Heart right ventricle (tissue), 16 donors: Measurements from ENCODE around the gene CALU. TPM values are rescaled to one million over a fixed set of nuclear protein-coding genes. Genes with fewer than 3 reads are reported as not detected.

Experiments
- ATAC-seq, 8 donors: fragments of 200-7000 bp; cut with Tn5 transposase; one replicate each; pipeline ENCODE4 v1.9.1; 2020; ENCODE audit warnings: mild to moderate bottlenecking in 8 of 8, moderate library complexity in 8 of 8, moderate number of reproducible peaks in 1 of 8
- DNase-seq, 2 donors: peaks; one replicate each; pipeline ENCODE4 v3.0.0-alpha.2; 2020
- H3K27ac ChIP-seq, 10 donors: fragments of 200-600 bp; sonication (generic) in 2 of 10; one replicate each; pipeline versions ENCODE4 v1.5.0 to v1.8.0; 2020 to 2022; ENCODE audit warnings: mild to moderate bottlenecking in 3 of 10
- H3K27me3 ChIP-seq, 7 donors: fragments of 200-600 bp; one replicate each; pipeline ENCODE4 v1.8.0; 2021 to 2022; ENCODE audit warnings: mild to moderate bottlenecking in 2 of 7
- H3K36me3 ChIP-seq, 9 donors: fragments of 200-600 bp; sonication (generic) in 1 of 9; one replicate each; pipeline versions ENCODE4 v1.5.0 to v1.8.0; 2020 to 2022; ENCODE audit warnings: mild to moderate bottlenecking in 2 of 9
- H3K4me1 ChIP-seq, 9 donors: fragments of 200-600 bp; sonication (generic) in 1 of 9; one replicate each; pipeline versions ENCODE4 v1.5.0 to v1.8.0; 2020 to 2022; ENCODE audit warnings: mild to moderate bottlenecking in 4 of 9
- H3K4me3 ChIP-seq, 10 donors: fragments of 200-600 bp; sonication (generic) in 2 of 10; one replicate each; pipeline versions ENCODE4 v1.5.0 to v1.8.0; 2020 to 2022; ENCODE audit warnings: mild to moderate bottlenecking in 7 of 10, moderate library complexity in 2 of 10
- H3K9me3 ChIP-seq, 11 donors: fragments of 200-600 bp in 10 of 11; sonication (generic) in 2 of 11; one replicate each; pipeline versions ENCODE4 v1.5.0 to v1.8.0; 2013 to 2022; ENCODE audit warnings: mild to moderate bottlenecking in 2 of 11, control low read depth in 1 of 11, moderate library complexity in 1 of 11
- WGBS, 2 donors: extraction: QIAGEN DNeasy Blood & Tissue Kit; methylation state at CpG; one replicate each; pipeline ENCODE4 v1.1.7; 2013; ENCODE audit warnings: inconsistent platforms in 1 of 2; 5-methylcytosine and 5-hydroxymethylcytosine counted together
- intact Hi-C, 10 donors: fragments of 100-400 bp; cut with DNase I; formaldehyde crosslinking; loops; one replicate each; pipeline versions ENCODE4 v1.11.1 to v1.14.2; 2022
- polyA plus RNA-seq, 2 donors: library from polyadenylated mRNA; stranded (reverse); fragments of 200-250 nt; gene quantifications; one replicate each; pipeline ENCODE4 v1.2.3, GENCODE V29; 2013
- total RNA-seq, 10 donors: library from RNA; stranded (reverse); fragmentation: NEBNext Ultra II Directional in 3 of 10; extraction: Animal tissue kit (Norgen Biotek cat#: 25700) in 3 of 10; gene quantifications; one replicate each; pipeline versions ENCODE4 v1.2.1 to v1.2.4, GENCODE V29; 2021 to 2023
- TF ChIP-seq, protein P1 (sequence below), 9 donors: fragments of 200-600 bp; sonication (generic) in 2 of 9; IDR thresholded peaks; one replicate each; pipeline versions ENCODE4 v1.5.0 to v1.8.0; 2021 to 2022; ENCODE audit warnings: antibody characterized with exemption in 9 of 9, mild to moderate bottlenecking in 5 of 9, moderate library complexity in 1 of 9
- donor health status: Arrhythmogenic right ventricular cardiomyopathy.
- donor health status: ischemic (EF 13 %, LVEDD 7.1; RV severe dilation, severe dysfunction).
- donor health status: healthy with polysubstance abuse.
- donor health status: DM: no; HTN: yes; CAD: no.
- donor health status: DM: no; HTN: no; CAD: no.
- donor health status: ischemic (EF 25% LVEDD 6.9; RV normal size, moderate dysfunction).
- donor health status: ischemic (EF 25% LVEDD 5.7; RV mildly dilated, moderate dysfunction).
- donor health status: healthy.
- donor health status: DM: yes; HTN: yes; CAD: no.
- donor health status: Ischemic cardiomyopathy.
- donor health status: ischemic (EF 35%, LVEDD 5.7; RV mildly dilated, moderate dysfunction).
- donor health status: nonischemic (EF 11% LVEDD 7.7; RV severe dilation, severe dysfunction).
- donor health status: DM: yes; HTN: yes; CAD: no.
- donor health status: PGD.
- donor health status: ischemic (EF 29% LVEDD 5.4; RV normal size, mild dysfunction).
- donor health status: nonischemic (EF 23%, LVEDD 6.1; RV moderate dilation, normal function).

CALU gene
- total and polyA plus RNA-seq, 12 donors = 39.9 to 333 (median 249) TPM

DNA sequence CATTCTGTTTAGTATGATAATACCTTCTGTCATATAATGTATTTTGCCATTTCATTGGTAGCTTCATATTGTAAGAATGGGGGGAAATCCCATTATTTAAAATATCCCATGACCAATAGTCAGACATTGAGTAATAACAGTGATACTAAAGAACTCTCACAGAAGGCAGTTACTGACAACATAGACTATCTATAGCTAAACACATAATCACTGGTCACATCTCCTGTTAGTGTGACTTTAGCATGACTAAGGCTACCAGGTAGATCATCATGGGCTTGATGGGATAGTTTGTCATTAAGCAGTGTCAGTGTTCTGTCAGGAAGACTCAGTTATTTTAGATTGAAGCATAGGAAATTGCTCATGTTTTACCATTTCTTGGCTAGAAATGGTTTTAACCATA is 20.1 kb downstream of the CALU start:
- no peak overlapping the region for H3K27ac ChIP-seq
- ATAC-seq (no peak), DNase-seq (no peak)
- intact Hi-C loops = loop anchor here in 1 of 10 donors (10.0 kb wide), 1 partner anchor 66 kb away; no protein-coding TSS in a partner anchor
- no peaks in the 10 kb centered on the region for H3K9me3 ChIP-seq
- peaks cover 0 to 98% (median 45%) of the 10 kb centered on the region in 9 donors for H3K36me3 ChIP-seq
- H3K4me1 ChIP-seq = peaks cover 0 to 34% (median 14%) of the 10 kb centered on the region in 9 donors
- TF ChIP-seq, protein P1, sequence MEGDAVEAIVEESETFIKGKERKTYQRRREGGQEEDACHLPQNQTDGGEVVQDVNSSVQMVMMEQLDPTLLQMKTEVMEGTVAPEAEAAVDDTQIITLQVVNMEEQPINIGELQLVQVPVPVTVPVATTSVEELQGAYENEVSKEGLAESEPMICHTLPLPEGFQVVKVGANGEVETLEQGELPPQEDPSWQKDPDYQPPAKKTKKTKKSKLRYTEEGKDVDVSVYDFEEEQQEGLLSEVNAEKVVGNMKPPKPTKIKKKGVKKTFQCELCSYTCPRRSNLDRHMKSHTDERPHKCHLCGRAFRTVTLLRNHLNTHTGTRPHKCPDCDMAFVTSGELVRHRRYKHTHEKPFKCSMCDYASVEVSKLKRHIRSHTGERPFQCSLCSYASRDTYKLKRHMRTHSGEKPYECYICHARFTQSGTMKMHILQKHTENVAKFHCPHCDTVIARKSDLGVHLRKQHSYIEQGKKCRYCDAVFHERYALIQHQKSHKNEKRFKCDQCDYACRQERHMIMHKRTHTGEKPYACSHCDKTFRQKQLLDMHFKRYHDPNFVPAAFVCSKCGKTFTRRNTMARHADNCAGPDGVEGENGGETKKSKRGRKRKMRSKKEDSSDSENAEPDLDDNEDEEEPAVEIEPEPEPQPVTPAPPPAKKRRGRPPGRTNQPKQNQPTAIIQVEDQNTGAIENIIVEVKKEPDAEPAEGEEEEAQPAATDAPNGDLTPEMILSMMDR (IDR thresholded peaks at IDR 0.05) = no peak
- no peaks in the 10 kb centered on the region for H3K27me3 ChIP-seq
- no peak overlapping the region for H3K4me3 ChIP-seq

DNA sequence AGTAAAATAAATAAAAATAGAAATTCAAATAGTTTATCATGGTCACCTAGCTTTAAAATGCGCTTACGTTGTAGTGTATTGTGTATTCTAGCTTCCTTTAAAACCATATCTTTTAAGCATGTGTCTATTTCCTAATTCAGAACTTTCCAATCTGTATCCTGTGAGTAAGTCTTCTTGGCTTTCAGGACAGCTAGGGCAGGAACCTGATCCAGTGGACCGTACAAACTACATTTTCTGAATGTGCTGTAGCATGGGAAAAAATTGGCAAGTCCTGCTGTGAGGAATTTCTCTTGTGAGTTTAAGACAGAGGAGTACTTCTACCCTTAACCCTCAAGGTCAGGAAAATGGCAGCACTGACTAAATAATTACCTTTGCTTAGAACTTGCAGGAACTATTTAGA is 24.4 kb downstream of the CALU start:
- no peak for DNase-seq
- Histone ChIP-seq H3K36me3 (peaks cover 0 to 100% (median 50%) of the 10 kb centered on the region in 9 donors), H3K27me3 (no peaks in the 10 kb centered on the region), H3K9me3 (no peaks in the 10 kb centered on the region), H3K4me1 (peaks cover 0 to 20% (median 14%) of the 10 kb centered on the region in 9 donors), H3K27ac (no peak overlapping the region), H3K4me3 (no peak overlapping the region)
- intact Hi-C loops = no loop called here
- no peak for ATAC-seq
- WGBS, 2 donors = 75 to 77% methylated on average over 3 of the region's 3 CpGs
- TF ChIP-seq, protein P1 (IDR thresholded peaks at IDR 0.05) = no peak

DNA sequence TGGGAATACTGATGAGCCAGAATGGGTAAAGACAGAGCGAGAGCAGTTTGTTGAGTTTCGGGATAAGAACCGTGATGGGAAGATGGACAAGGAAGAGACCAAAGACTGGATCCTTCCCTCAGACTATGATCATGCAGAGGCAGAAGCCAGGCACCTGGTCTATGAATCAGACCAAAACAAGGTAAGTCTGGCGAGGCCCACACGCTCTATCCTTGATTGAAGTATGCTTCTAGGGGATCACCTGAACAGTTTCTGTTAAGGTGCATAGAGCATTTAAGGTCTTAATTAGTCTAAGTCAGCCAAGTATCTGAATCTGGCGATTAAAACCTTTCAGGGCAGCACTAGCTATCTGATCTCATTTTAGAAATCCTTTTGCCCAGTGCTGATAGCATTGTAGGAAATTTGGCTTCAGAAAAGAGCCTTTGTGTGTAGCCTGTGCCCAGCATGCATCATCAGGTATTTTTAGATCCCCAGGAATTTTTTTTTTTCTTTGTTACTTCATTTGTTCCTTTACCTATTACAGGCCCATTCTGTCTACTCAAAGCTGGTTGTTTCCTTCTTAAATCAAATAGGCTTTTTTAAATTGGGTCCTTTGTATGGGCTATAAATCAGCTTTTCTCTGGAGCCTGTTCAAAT is 28.4 kb downstream of the CALU start:
- peak; percentile 29 to 81 (median 64) for ATAC-seq
- 85 to 88% methylated on average over 6 of the region's 6 CpGs for WGBS, 2 donors

DNA sequence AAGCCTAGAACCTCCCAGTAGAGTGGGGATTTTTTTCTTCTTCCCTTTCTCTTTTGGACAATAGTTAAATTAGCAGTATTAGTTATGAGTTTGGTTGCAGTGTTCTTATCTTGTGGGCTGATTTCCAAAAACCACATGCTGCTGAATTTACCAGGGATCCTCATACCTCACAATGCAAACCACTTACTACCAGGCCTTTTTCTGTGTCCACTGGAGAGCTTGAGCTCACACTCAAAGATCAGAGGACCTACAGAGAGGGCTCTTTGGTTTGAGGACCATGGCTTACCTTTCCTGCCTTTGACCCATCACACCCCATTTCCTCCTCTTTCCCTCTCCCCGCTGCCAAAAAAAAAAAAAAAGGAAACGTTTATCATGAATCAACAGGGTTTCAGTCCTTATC is 31.1 kb downstream of the CALU start:
- H3K27ac ChIP-seq = peak overlapping the region in 1 of 10 donors; percentile 11
- peaks cover 0 to 97% (median 47%) of the 10 kb centered on the region in 9 donors for H3K36me3 ChIP-seq
- ATAC-seq = no peak
- H3K9me3 ChIP-seq = no peaks in the 10 kb centered on the region
- H3K4me1 ChIP-seq = peaks cover 0 to 40% (median 14%) of the 10 kb centered on the region in 9 donors
- H3K4me3 ChIP-seq = no peak overlapping the region
- intact Hi-C loops = no loop called here
- WGBS, 2 donors = 10 to 34% methylated on average over 1 to 2 of the region's 2 CpGs
- no peak for DNase-seq
- no peaks in the 10 kb centered on the region for H3K27me3 ChIP-seq
- TF ChIP-seq, protein P1 (IDR thresholded peaks at IDR 0.05) = no peak

More for the DNA sequence above, 28.4 kb downstream of the CALU start:
- H3K4me1 ChIP-seq = peaks cover 0 to 40% (median 14%) of the 10 kb centered on the region in 9 donors
- H3K27ac ChIP-seq = peak overlapping the region in 6 of 10 donors; percentile 16 to 67 (median 61)
- intact Hi-C loops = no loop called here
- H3K4me3 ChIP-seq = no peak overlapping the region
- no peaks in the 10 kb centered on the region for H3K27me3 ChIP-seq
- H3K9me3 ChIP-seq = no peaks in the 10 kb centered on the region
- H3K36me3 ChIP-seq = peaks cover 0 to 100% (median 48%) of the 10 kb centered on the region in 9 donors
- TF ChIP-seq, protein P1 (IDR thresholded peaks at IDR 0.05) = no peak
- no peak for DNase-seq
